HepG2 (cell line): ENCODE results near the gene MAGEC2. TPM values are rescaled to one million over a fixed set of nuclear protein-coding genes. Genes with fewer than 3 reads are reported as not detected.

Experiments used
- ATAC-seq: fragments of 200-7000 bp; cut with Tn5 transposase; 3 replicates; pipeline ENCODE4 v1.9.1; 2020; ENCODE audit warnings: mild to moderate bottlenecking, moderate library complexity
- BruUV-seq: library from RNA; stranded (reverse); fragments of 400-500 nt; replicated peaks from 2 replicates; lab custom pipeline; 2021; lab: Mats Ljungman, UMichigan
- CTCF ChIA-PET: fragments of 300-600 bp; formaldehyde crosslinking; extraction: SDS; loops from one replicate; lab custom pipeline; 2021; ENCODE audit warnings: low total read pairs, inconsistent platforms, low intra/inter-chr PET ratio; lab: Yijun Ruan, JAX
- POLR2A ChIA-PET: fragments of 350-600 bp; sonication (Branson Sonifier 250); formaldehyde crosslinking; loops from one replicate; lab custom pipeline; 2020; ENCODE audit warnings: antibody characterized with exemption, inconsistent platforms; lab: Yijun Ruan, JAX
- DNase-seq: peaks from one replicate; pipeline ENCODE4 v3.0.0-alpha.2; 2015; ENCODE audit warnings: low spot score
- FAIRE-seq: peaks from 3 replicates; lab custom pipeline; 2011; peaks lifted over from hg19 to GRCh38; lab: Jason Lieb, UNC
- H2AFZ ChIP-seq: one replicate; pipeline ENCODE4 v1.6.1; 2011; ENCODE audit warnings: low read length, inconsistent platforms
- H3K27ac ChIP-seq: fragments of 300-600 bp; 3 replicates; pipeline ENCODE4 v1.8.0; 2011; ENCODE audit warnings: mixed run types, mild to moderate bottlenecking, mixed read lengths, low read length, inconsistent platforms; ENCODE audit not compliant: insufficient read depth; ENCODE audit errors: extremely low read length
- H3K27me3 ChIP-seq, 2 experiments: fragments of 200-600 bp in 1 of 2; 2 replicates in 1 of 2; 3 replicates in 1 of 2; pipeline versions ENCODE4 v1.6.0 to v1.8.0; 2011; ENCODE audit warnings: low read length in 2 of 2, mild to moderate bottlenecking in 2 of 2, moderate library complexity in 2 of 2, inconsistent platforms in 1 of 2; ENCODE audit not compliant: insufficient read depth in 2 of 2, control insufficient read depth in 1 of 2
- H3K36me3 ChIP-seq, 2 experiments: fragments of 200-600 bp in 1 of 2; replicated peaks in 1 of 2; 2 replicates in 1 of 2; 3 replicates in 1 of 2; pipeline versions ENCODE4 v1.5.1 to v1.8.0; 2011; ENCODE audit warnings: low read length in 2 of 2, inconsistent platforms in 1 of 2; ENCODE audit not compliant: insufficient read depth in 2 of 2, control insufficient read depth in 1 of 2
- H3K4me1 ChIP-seq: 2 replicates; pipeline ENCODE4 v1.5.1; 2012; ENCODE audit warnings: low read length, inconsistent platforms; ENCODE audit not compliant: insufficient read depth
- H3K4me2 ChIP-seq: 2 replicates; pipeline ENCODE4 v1.6.0; 2011; ENCODE audit warnings: low read depth, low read length, inconsistent platforms
- H3K4me3 ChIP-seq, 3 experiments: fragments of 200-600 bp in 1 of 3; sonication (generic), shearing (Covaris generic) in 1 of 3; replicated peaks in 1 of 3; 2 replicates each; pipeline ENCODE4 v1.5.1; 2011 to 2016; ENCODE audit warnings: low read length in 3 of 3, inconsistent platforms in 2 of 3, low read depth in 2 of 3, mild to moderate bottlenecking in 2 of 3, control low read depth in 1 of 3, mixed read lengths in 1 of 3; ENCODE audit not compliant: insufficient read depth in 1 of 3
- H3K79me2 ChIP-seq: one replicate; pipeline ENCODE4 v1.6.1; 2011; ENCODE audit warnings: low read length, inconsistent platforms; ENCODE audit not compliant: insufficient read depth
- H3K9ac ChIP-seq: 2 replicates; pipeline ENCODE4 v1.6.0; 2011; ENCODE audit warnings: mild to moderate bottlenecking, low read depth, low read length, inconsistent platforms; ENCODE audit not compliant: insufficient read depth
- H3K9me3 ChIP-seq: 2 replicates; pipeline ENCODE4 v1.5.1; 2012; ENCODE audit warnings: mild to moderate bottlenecking, low read length
- H4K20me1 ChIP-seq: 2 replicates; pipeline ENCODE4 v1.6.0; 2011; ENCODE audit warnings: inconsistent platforms, mild to moderate bottlenecking, low read length, moderate library complexity; ENCODE audit not compliant: insufficient read depth
- FIP1L1 ChIP-seq: fragments of 200-400 bp; formaldehyde crosslinking; IDR thresholded peaks from 2 replicates; pipeline ENCODE4 v1.6.1; 2018; ENCODE audit warnings: low read depth, mild to moderate bottlenecking, low read length, moderate library complexity, borderline replicate concordance; ENCODE audit not compliant: insufficient read depth
- JARID2 ChIP-seq: sonication (generic); formaldehyde crosslinking; IDR thresholded peaks from 2 replicates; pipeline ENCODE4 v1.8.1; 2023; ENCODE audit warnings: missing genetic modification reagents, inconsistent platforms; ENCODE audit not compliant: insufficient replicate concordance
- NFE2L2 ChIP-seq: fragments of 150-350 bp; IDR thresholded peaks from 2 replicates; pipeline ENCODE4 v1.6.1; 2014; ENCODE audit warnings: low read length
- NFIC ChIP-seq: IDR thresholded peaks from 2 replicates; pipeline ENCODE4 v1.6.1; 2012; ENCODE audit warnings: mild to moderate bottlenecking, low read length, inconsistent platforms
- ZFP36 ChIP-seq: fragments of 150-350 bp; IDR thresholded peaks from 2 replicates; pipeline ENCODE4 v1.6.1; 2018; ENCODE audit warnings: borderline replicate concordance, low read length, low read depth; ENCODE audit not compliant: partially characterized antibody
- ZFYVE20 ChIP-seq: sonication (generic); formaldehyde crosslinking; IDR thresholded peaks from 2 replicates; pipeline ENCODE4 v1.8.0; 2023; ENCODE audit warnings: low read depth, mild to moderate bottlenecking, moderate library complexity, missing genetic modification reagents, borderline replicate concordance
- ZIK1 ChIP-seq: sonication (generic); formaldehyde crosslinking; IDR thresholded peaks from 2 replicates; pipeline ENCODE4 v1.5.0; 2020; ENCODE audit warnings: mild to moderate bottlenecking, low read depth, missing genetic modification reagents, borderline replicate concordance
- ZNF567 ChIP-seq: sonication (generic); formaldehyde crosslinking; IDR thresholded peaks from 2 replicates; pipeline ENCODE4 v1.8.1; 2023; ENCODE audit warnings: mild to moderate bottlenecking, missing genetic modification reagents, borderline replicate concordance
- ZXDC ChIP-seq: sonication (generic); formaldehyde crosslinking; IDR thresholded peaks from 2 replicates; pipeline ENCODE4 v1.5.0; 2020; ENCODE audit warnings: mild to moderate bottlenecking, missing genetic modification reagents
- WGBS: methylation state at CpG from one replicate; pipeline ENCODE4 v1.1.6; 2017; ENCODE audit warnings: low lambda C conversion rate; 5-methylcytosine and 5-hydroxymethylcytosine counted together
- in situ Hi-C: cut with HindIII; loops from 2 replicates; pipeline ENCODE4 v1.10.0; 2017; ENCODE audit warnings: low pct_unique_long_range_greater_than_20kb; ENCODE audit not compliant: extremely low pct_ligation_motif_present
- intact Hi-C: fragments of 100-400 bp; cut with micrococcal nuclease; formaldehyde crosslinking; loops from one replicate; pipeline ENCODE4 v1.10.0; 2022; ENCODE audit not compliant: unreplicated experiment
- polyA plus RNA-seq, 8 experiments: library from polyadenylated mRNA; depleted of rRNA in 3 of 8; stranded (reverse) in 7 of 8; unstranded in 1 of 8; fragments of >200 nt; fragmentation: Illumina TruSeq in 4 of 8; extraction: Trizol in 4 of 8; gene quantifications; 2 replicates each; pipeline versions ENCODE4 v1.2.1 to v1.2.3, GENCODE V29; 2011 to 2016; ENCODE audit warnings: low read depth in 4 of 8, missing spikeins in 1 of 8, mixed read lengths in 1 of 8; ENCODE audit not compliant: insufficient read depth in 1 of 8
- total RNA-seq, 5 experiments: library from RNA; depleted of rRNA; stranded (reverse); fragments of >200 nt; fragmentation: Illumina TruSeq; extraction: Trizol; gene quantifications; 2 replicates each; pipeline ENCODE4 v1.2.3, GENCODE V29; 2016; ENCODE audit warnings: low read depth in 1 of 5

Gene MAGEC2
- total and polyA plus RNA-seq, 2 of the 13 experiments (the other 11 are each of a cell fraction or from before 2014, with no cell fraction given) = not detected

GRCh38 chrX:142186103-142186502, 19.0 kb downstream of the MAGEC2 start:
- no peak for DNase-seq
- TF ChIP-seq FIP1L1 = no peak
- no peak for TF ChIP-seq NFE2L2
- TF ChIP-seq NFIC = no peak
- intact Hi-C loops (no loop called here), in situ Hi-C loops (no loop called here)
- H2AFZ ChIP-seq = no peak overlapping the region
- H3K27me3 ChIP-seq = no peaks in the 10 kb centered on the region
- CTCF ChIA-PET = no interaction called here
- H4K20me1 ChIP-seq = no peaks in the 10 kb centered on the region
- H3K4me2 ChIP-seq = no peak overlapping the region
- FAIRE-seq = no peak
- no peaks in the 10 kb centered on the region for H3K4me1 ChIP-seq
- H3K9ac ChIP-seq = no peak overlapping the region
- BruUV-seq = no TSS peak
- WGBS = 0% methylated on average over 2 of the region's 2 CpGs
- H3K36me3 ChIP-seq = no peaks in the 10 kb centered on the region
- no peak overlapping the region for H3K4me3 ChIP-seq
- H3K79me2 ChIP-seq = no peaks in the 10 kb centered on the region
- peaks cover 19% of the 10 kb centered on the region; the same call in 1 of the 2 replicates for H3K9me3 ChIP-seq
- H3K27ac ChIP-seq = no peak overlapping the region
- no peak for ATAC-seq
- POLR2A ChIA-PET = no interaction called here

GRCh38 chrX:142184756-142185602, 20.1 kb downstream of the MAGEC2 start:
- Histone ChIP-seq H3K9ac (no peak overlapping the region), H3K27me3 (no peaks in the 10 kb centered on the region), H3K36me3 (no peaks in the 10 kb centered on the region), H3K4me1 (no peaks in the 10 kb centered on the region), H3K27ac (no peak overlapping the region), H4K20me1 (no peaks in the 10 kb centered on the region), H3K9me3 (peaks cover 23% of the 10 kb centered on the region; the same call in 1 of the 2 replicates), H2AFZ (no peak overlapping the region), H3K4me2 (no peak overlapping the region), H3K4me3 (no peak overlapping the region), H3K79me2 (no peaks in the 10 kb centered on the region)
- WGBS = 18% methylated on average over 7 of the region's 7 CpGs
- in situ Hi-C loops (no loop called here), intact Hi-C loops (no loop called here)
- DNase-seq (no peak), ATAC-seq (no peak), FAIRE-seq (no peak)
- CTCF ChIA-PET = no interaction called here
- BruUV-seq = no TSS peak
- POLR2A ChIA-PET = no interaction called here
- TF ChIP-seq ZFYVE20 (CRISPR knock-in tag) (no peak), ZIK1 (no peak), ZXDC (CRISPR knock-in tag) (no peak), ZFP36 (no peak), JARID2 (CRISPR knock-in tag) (no peak), ZNF567 (CRISPR knock-in tag) (no peak)
